Hepatocyte (in vitro differentiated cells): ENCODE results near the gene ATP6V0D1. TPM values are rescaled to one million over a fixed set of nuclear protein-coding genes. Genes with fewer than 3 reads are reported as not detected.

Experiments
- DNase-seq: peaks from one replicate; pipeline ENCODE4 v3.0.0-alpha.2; 2016; ENCODE audit warnings: low spot score
- H2AFZ ChIP-seq: fragments of 200-600 bp; sonication (generic); 2 replicates; pipeline ENCODE4 v1.6.0; 2016; ENCODE audit warnings: antibody characterized with exemption, mild to moderate bottlenecking
- H3K27ac ChIP-seq: fragments of 200-600 bp; sonication (generic); 2 replicates; pipeline ENCODE4 v1.5.1; 2016; ENCODE audit warnings: mild to moderate bottlenecking
- H3K27me3 ChIP-seq: fragments of 200-600 bp; sonication (generic); 2 replicates; pipeline ENCODE4 v1.6.1; 2016
- H3K36me3 ChIP-seq: fragments of 200-600 bp; sonication (generic); replicated peaks from 2 replicates; pipeline ENCODE4 v1.5.1; 2016; ENCODE audit warnings: low read depth; ENCODE audit not compliant: insufficient read depth
- H3K4me1 ChIP-seq: fragments of 200-600 bp; sonication (generic); 2 replicates; pipeline ENCODE4 v1.5.1; 2016; ENCODE audit warnings: mild to moderate bottlenecking, moderate library complexity; ENCODE audit not compliant: insufficient read depth
- H3K4me2 ChIP-seq: fragments of 200-600 bp; sonication (generic); 2 replicates; pipeline ENCODE4 v1.6.0; 2016
- H3K4me3 ChIP-seq: fragments of 200-600 bp; sonication (generic); 2 replicates; pipeline ENCODE4 v1.5.1; 2016; ENCODE audit warnings: mild to moderate bottlenecking
- H3K79me2 ChIP-seq: fragments of 200-600 bp; sonication (generic); 2 replicates; pipeline ENCODE4 v1.6.0; 2017; ENCODE audit warnings: mild to moderate bottlenecking
- H3K9me2 ChIP-seq: fragments of 200-600 bp; sonication (generic); replicated peaks from 2 replicates; pipeline ENCODE4 v1.6.0; 2017; ENCODE audit warnings: mild to moderate bottlenecking; ENCODE audit not compliant: insufficient read depth
- H3K9me3 ChIP-seq: fragments of 200-600 bp; sonication (generic); 2 replicates; pipeline ENCODE4 v1.5.1; 2016; ENCODE audit warnings: low read depth, mild to moderate bottlenecking
- H4K20me1 ChIP-seq: fragments of 200-600 bp; sonication (generic); 2 replicates; pipeline ENCODE4 v1.6.0; 2016; ENCODE audit warnings: mild to moderate bottlenecking; ENCODE audit not compliant: insufficient read depth, poor library complexity, severe bottlenecking
- EZH2 ChIP-seq: fragments of 200-600 bp; sonication (generic); IDR thresholded peaks from 2 replicates; pipeline ENCODE4 v1.6.1; 2016; ENCODE audit warnings: antibody characterized with exemption, mild to moderate bottlenecking, borderline replicate concordance
- EZH2phosphoT487 ChIP-seq: fragments of 200-600 bp; sonication (generic); IDR thresholded peaks from one replicate; pipeline ENCODE4 v1.6.1; 2018; ENCODE audit warnings: antibody characterized with exemption, mild to moderate bottlenecking, low read depth, moderate library complexity; ENCODE audit not compliant: unreplicated experiment, severe bottlenecking
- WGBS: methylation state at CpG from one replicate; pipeline ENCODE4 v1.1.6; 2016; ENCODE audit warnings: low lambda C conversion rate; ENCODE audit errors: missing lambda C conversion rate; 5-methylcytosine and 5-hydroxymethylcytosine counted together
- polyA plus RNA-seq: library from polyadenylated mRNA; unstranded; fragments of >200 nt; fragmentation: Nextera tagmentation; extraction: Ambion mirVana; gene quantifications from 2 replicates; pipeline ENCODE4 v1.2.1, GENCODE V29; 2016
- total RNA-seq: library from RNA; depleted of rRNA; stranded (reverse); fragments of >200 nt; gene quantifications from 2 replicates; pipeline ENCODE4 v1.2.3, GENCODE V29; 2014
- TF ChIP-seq, protein P1 (sequence below): fragments of 200-600 bp; sonication (generic); IDR thresholded peaks from 2 replicates; pipeline ENCODE4 v1.5.1; 2016; ENCODE audit warnings: antibody characterized with exemption, mild to moderate bottlenecking; ENCODE audit not compliant: poor library complexity

Gene ATP6V0D1
- total and polyA plus RNA-seq, 2 experiments from 2014 or later, result 157 to 223 TPM

GRCh38 chr16:67406111-67406971 is 74.6 kb downstream of the ATP6V0D1 start:
- 81% methylated on average over 18 of the region's 18 CpGs for WGBS
- H3K4me3 ChIP-seq, result no peak overlapping the region
- TF ChIP-seq, protein P1, sequence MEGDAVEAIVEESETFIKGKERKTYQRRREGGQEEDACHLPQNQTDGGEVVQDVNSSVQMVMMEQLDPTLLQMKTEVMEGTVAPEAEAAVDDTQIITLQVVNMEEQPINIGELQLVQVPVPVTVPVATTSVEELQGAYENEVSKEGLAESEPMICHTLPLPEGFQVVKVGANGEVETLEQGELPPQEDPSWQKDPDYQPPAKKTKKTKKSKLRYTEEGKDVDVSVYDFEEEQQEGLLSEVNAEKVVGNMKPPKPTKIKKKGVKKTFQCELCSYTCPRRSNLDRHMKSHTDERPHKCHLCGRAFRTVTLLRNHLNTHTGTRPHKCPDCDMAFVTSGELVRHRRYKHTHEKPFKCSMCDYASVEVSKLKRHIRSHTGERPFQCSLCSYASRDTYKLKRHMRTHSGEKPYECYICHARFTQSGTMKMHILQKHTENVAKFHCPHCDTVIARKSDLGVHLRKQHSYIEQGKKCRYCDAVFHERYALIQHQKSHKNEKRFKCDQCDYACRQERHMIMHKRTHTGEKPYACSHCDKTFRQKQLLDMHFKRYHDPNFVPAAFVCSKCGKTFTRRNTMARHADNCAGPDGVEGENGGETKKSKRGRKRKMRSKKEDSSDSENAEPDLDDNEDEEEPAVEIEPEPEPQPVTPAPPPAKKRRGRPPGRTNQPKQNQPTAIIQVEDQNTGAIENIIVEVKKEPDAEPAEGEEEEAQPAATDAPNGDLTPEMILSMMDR, result no peak
- TF ChIP-seq EZH2phosphoT487 (no peak), EZH2 (no peak)
- no peaks in the 10 kb centered on the region for H4K20me1 ChIP-seq
- H3K79me2 ChIP-seq, result no peaks in the 10 kb centered on the region
- H3K4me2 ChIP-seq, result no peak overlapping the region
- H3K36me3 ChIP-seq, result no peaks in the 10 kb centered on the region
- H3K27me3 ChIP-seq, result no peaks in the 10 kb centered on the region
- H2AFZ ChIP-seq, result no peak overlapping the region
- H3K27ac ChIP-seq, result peak overlapping the region; percentile 87
- no peak for DNase-seq
- H3K4me1 ChIP-seq, result peaks cover 16% of the 10 kb centered on the region
- no peaks in the 10 kb centered on the region for H3K9me3 ChIP-seq
- H3K9me2 ChIP-seq, result no peaks in the 10 kb centered on the region

DNA sequence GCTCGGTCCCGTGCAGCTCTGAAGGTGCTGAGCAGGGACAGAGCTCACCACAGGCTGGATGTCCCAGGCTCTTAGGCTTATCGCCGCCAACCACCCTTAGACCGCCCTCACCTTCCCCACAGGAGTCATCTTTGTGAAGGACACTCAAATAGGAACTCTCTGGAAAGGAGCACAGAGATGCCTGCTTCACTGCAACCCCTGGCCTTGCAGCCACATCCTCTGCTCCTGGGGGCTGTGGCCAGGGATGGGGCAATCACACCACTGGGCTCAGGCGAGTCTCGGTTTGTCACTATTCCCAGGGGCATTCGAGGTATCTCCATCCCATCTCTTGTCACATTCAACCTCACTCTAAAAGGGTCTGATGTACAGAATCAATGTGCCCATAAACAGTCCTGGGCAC is 75.6 kb downstream of the ATP6V0D1 start:
- no peaks in the 10 kb centered on the region for H3K36me3 ChIP-seq
- DNase-seq, result no peak

DNA sequence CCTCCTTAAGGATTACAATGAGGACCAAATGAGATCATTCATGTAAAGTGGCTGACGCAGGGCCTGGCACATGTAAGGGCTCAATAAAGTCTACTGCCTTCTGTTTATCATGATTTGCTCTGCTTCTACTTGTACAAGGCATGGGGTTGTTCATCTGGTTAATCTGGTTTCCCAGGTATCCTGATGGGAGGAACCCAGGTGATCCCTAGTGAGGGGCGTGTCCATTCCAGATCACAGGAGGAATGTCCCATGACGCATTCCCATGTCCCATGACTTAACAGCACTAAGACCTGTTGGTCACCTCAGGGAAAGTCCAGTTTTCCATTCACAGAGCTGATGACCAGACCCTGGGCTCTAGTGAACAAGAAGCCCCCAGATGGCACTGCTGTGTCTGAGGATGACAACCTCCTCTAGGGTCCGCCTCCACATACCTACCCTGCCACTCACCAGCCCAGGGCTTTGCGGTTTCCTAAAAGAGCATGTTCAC is 76.2 kb downstream of the ATP6V0D1 start:
- peak overlapping the region; percentile 96 for H3K27ac ChIP-seq
- peaks cover 16% of the 10 kb centered on the region for H3K4me1 ChIP-seq
- no peaks in the 10 kb centered on the region for H3K27me3 ChIP-seq
- no peaks in the 10 kb centered on the region for H3K9me3 ChIP-seq
- TF ChIP-seq EZH2phosphoT487 (no peak), EZH2 (no peak)
- TF ChIP-seq, protein P1, result no peak
- H4K20me1 ChIP-seq, result no peaks in the 10 kb centered on the region
- no peaks in the 10 kb centered on the region for H3K79me2 ChIP-seq
- peak; percentile 93 for DNase-seq
- WGBS, result 71% methylated on average over 5 of the region's 5 CpGs
- H3K4me2 ChIP-seq, result no peak overlapping the region
- H3K9me2 ChIP-seq, result no peaks in the 10 kb centered on the region
- H3K36me3 ChIP-seq, result no peaks in the 10 kb centered on the region
- H3K4me3 ChIP-seq, result no peak overlapping the region
- H2AFZ ChIP-seq, result no peak overlapping the region

More for the DNA sequence above, 75.6 kb downstream of the ATP6V0D1 start:
- Histone ChIP-seq H3K4me1 (peaks cover 16% of the 10 kb centered on the region), H3K27me3 (no peaks in the 10 kb centered on the region), H4K20me1 (no peaks in the 10 kb centered on the region), H3K9me3 (no peaks in the 10 kb centered on the region), H3K4me3 (no peak overlapping the region), H2AFZ (no peak overlapping the region), H3K4me2 (no peak overlapping the region), H3K9me2 (no peaks in the 10 kb centered on the region), H3K79me2 (no peaks in the 10 kb centered on the region), H3K27ac (peak overlapping the region; percentile 87)
- TF ChIP-seq, protein P1, result no peak
- TF ChIP-seq EZH2phosphoT487 (no peak), EZH2 (no peak)
- 96% methylated on average over 8 of the region's 8 CpGs for WGBS
